Posterior vena cava (tissue), 2 donors: ENCODE results near the gene CACNG8. TPM values are rescaled to one million over a fixed set of nuclear protein-coding genes. Genes with fewer than 3 reads are reported as not detected.

Experiments
- DNase-seq: peaks from one replicate; pipeline ENCODE4 v3.0.0-alpha.2; 2020; ENCODE audit warnings: low spot score
- intact Hi-C, 2 donors: fragments of 100-400 bp; cut with DNase I; formaldehyde crosslinking; loops; one replicate each; pipeline versions ENCODE4 v1.14.1 to v1.14.2; 2022 to 2023
- total RNA-seq, 2 donors: library from RNA; stranded (reverse); fragmentation: NEBNext Ultra II Directional; extraction: Animal tissue kit (Norgen Biotek cat#: 25700); gene quantifications; one replicate each; pipeline ENCODE4 v1.2.1, GENCODE V29; 2021
- donor health status: DM: yes; HTN: yes; CAD: no.
- donor health status: DM: yes; HTN: yes; CAD: no.

The CACNG8 gene
- total RNA-seq, 2 donors from 2014 or later: 0.05 to 0.09 TPM

- intact Hi-C loops: no loop called here
- DNase-seq: no peak
Observed at GRCh38 chr19:53960187-53960586, 2.5 kb upstream of the CACNG8 start.

GRCh38 chr19:53960886-53961285, 1.9 kb upstream of the CACNG8 start:
- DNase-seq: no peak
- intact Hi-C loops: no loop called here

GRCh38 chr19:53961523-53962356, 997 bp upstream of the CACNG8 start:
- DNase-seq: no peak
- intact Hi-C loops: no loop called here

GRCh38 chr19:53965091-53965490, 2.4 kb downstream of the CACNG8 start:
- DNase-seq: no peak
- intact Hi-C loops: loop anchor here in 1 of 2 donors (5.0 kb wide), 1 partner anchor 62 kb away; no protein-coding TSS in a partner anchor

GRCh38 chr19:53966931-53967330, 4.2 kb downstream of the CACNG8 start:
- intact Hi-C loops: loop anchor here in 1 of 2 donors (5.0 kb wide), 1 partner anchor 60 kb away; no protein-coding TSS in a partner anchor
- no peak for DNase-seq

GRCh38 chr19:53969366-53969765, 6.6 kb downstream of the CACNG8 start:
- DNase-seq: no peak
- intact Hi-C loops: loop anchor here in 1 of 2 donors (5.0 kb wide), 1 partner anchor 58 kb away; no protein-coding TSS in a partner anchor

- no peak for DNase-seq
- intact Hi-C loops: no loop called here
Observed at GRCh38 chr19:53971673-53972072, 8.9 kb downstream of the CACNG8 start.

- intact Hi-C loops: no loop called here
- no peak for DNase-seq
Observed at GRCh38 chr19:53977429-53977990, 14.8 kb downstream of the CACNG8 start.

GRCh38 chr19:53977991-53978731, 15.4 kb downstream of the CACNG8 start:
- DNase-seq: peak; percentile 87
- intact Hi-C loops: no loop called here

GRCh38 chr19:53978975-53979801, 16.5 kb downstream of the CACNG8 start:
- no peak for DNase-seq
- intact Hi-C loops: no loop called here

- intact Hi-C loops: no loop called here
- DNase-seq: no peak
Observed at GRCh38 chr19:53980539-53981375, 18.0 kb downstream of the CACNG8 start.

- DNase-seq: no peak
- intact Hi-C loops: no loop called here
Observed at GRCh38 chr19:53981376-53981951, 18.7 kb downstream of the CACNG8 start.

GRCh38 chr19:53982001-53982451, 19.3 kb downstream of the CACNG8 start:
- intact Hi-C loops: no loop called here
- DNase-seq: no peak

- intact Hi-C loops: no loop called here
- DNase-seq: no peak
Observed at GRCh38 chr19:53982611-53983010, 19.9 kb downstream of the CACNG8 start.

GRCh38 chr19:53983457-53984289, 20.9 kb downstream of the CACNG8 start:
- intact Hi-C loops: no loop called here

GRCh38 chr19:53985863-53986262, 23.1 kb downstream of the CACNG8 start:
- DNase-seq: no peak
- intact Hi-C loops: no loop called here

More at GRCh38 chr19:53983457-53984289, 20.9 kb downstream of the CACNG8 start:
- DNase-seq: no peak

- DNase-seq: no peak
- intact Hi-C loops: no loop called here
Observed at GRCh38 chr19:53988981-53989380, 26.2 kb downstream of the CACNG8 start.
